WTC11 (cell line): ENCODE measurements around the gene NEMP2.

Experiments
- CREM ChIP-seq: sonication (generic); formaldehyde crosslinking; IDR thresholded peaks from 2 replicates; pipeline ENCODE4 v1.8.1; 2022; ENCODE audit warnings: mild to moderate bottlenecking, missing genetic modification reagents, moderate library complexity
- ESRRA ChIP-seq: sonication (generic); formaldehyde crosslinking; IDR thresholded peaks from 2 replicates; pipeline ENCODE4 v1.8.1; 2022; ENCODE audit warnings: mild to moderate bottlenecking, missing genetic modification reagents, borderline replicate concordance
- ETV6 ChIP-seq: sonication (generic); formaldehyde crosslinking; IDR thresholded peaks from 2 replicates; pipeline ENCODE4 v1.8.1; 2022; ENCODE audit warnings: mild to moderate bottlenecking, missing genetic modification reagents
- MYBL2 ChIP-seq: sonication (generic); formaldehyde crosslinking; IDR thresholded peaks from 2 replicates; pipeline ENCODE4 v1.8.1; 2023; ENCODE audit warnings: mild to moderate bottlenecking, moderate library complexity, missing genetic modification reagents
- NFE2L1 ChIP-seq: sonication (generic); formaldehyde crosslinking; IDR thresholded peaks from 2 replicates; pipeline ENCODE4 v1.8.1; 2023; ENCODE audit warnings: missing genetic modification reagents
- SP1 ChIP-seq: sonication (generic); formaldehyde crosslinking; conservative IDR thresholded peaks from 2 replicates; pipeline ENCODE4 v1.8.1; 2022; ENCODE audit warnings: missing genetic modification reagents
- ZNF232 ChIP-seq: sonication (generic); formaldehyde crosslinking; IDR thresholded peaks from 2 replicates; pipeline ENCODE4 v1.8.0; 2022; ENCODE audit warnings: mild to moderate bottlenecking, missing genetic modification reagents
- ZNF423 ChIP-seq: fragments of 250-450 bp; sonication (Bioruptor Pico); IDR thresholded peaks from 2 replicates; pipeline ENCODE4 v2.1.2; 2022; ENCODE audit warnings: mild to moderate bottlenecking, moderate library complexity
- TF ChIP-seq, protein P1 (sequence below): fragments of 200-600 bp; IDR thresholded peaks from 2 replicates; pipeline ENCODE4 v1.8.0; 2022; ENCODE audit warnings: antibody characterized with exemption
- TF ChIP-seq, protein P2 (sequence below): sonication (generic); formaldehyde crosslinking; IDR thresholded peaks from 2 replicates; pipeline ENCODE4 v1.8.1; 2023; ENCODE audit warnings: mild to moderate bottlenecking, missing genetic modification reagents, moderate library complexity
- TF ChIP-seq, protein P3 (sequence below): sonication (generic); formaldehyde crosslinking; IDR thresholded peaks from 2 replicates; pipeline ENCODE4 v1.8.0; 2022; ENCODE audit warnings: mild to moderate bottlenecking, missing genetic modification reagents

DNA sequence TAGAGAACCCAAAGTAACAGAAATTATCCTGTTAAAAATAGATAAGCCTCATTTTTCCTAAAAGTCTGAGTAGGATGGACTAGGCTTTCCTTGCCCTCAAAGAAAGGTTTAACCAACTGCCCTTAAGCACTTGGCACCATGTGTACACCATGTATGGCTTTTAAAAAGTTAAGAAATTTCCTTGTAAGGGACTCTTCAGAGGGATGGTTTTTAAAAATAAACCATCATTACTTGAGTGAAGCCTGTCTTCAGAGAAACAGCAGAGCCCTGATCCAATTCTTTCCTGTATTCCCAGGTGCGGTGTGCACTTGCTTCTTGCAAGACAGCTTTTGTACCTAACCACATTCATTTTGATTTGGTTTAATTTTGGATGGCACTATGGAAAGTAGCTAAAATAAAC is 1.1 kb upstream of the NEMP2 start:
- no peak for TF ChIP-seq ZNF423 (CRISPR knock-in tag)
- TF ChIP-seq, protein P1, sequence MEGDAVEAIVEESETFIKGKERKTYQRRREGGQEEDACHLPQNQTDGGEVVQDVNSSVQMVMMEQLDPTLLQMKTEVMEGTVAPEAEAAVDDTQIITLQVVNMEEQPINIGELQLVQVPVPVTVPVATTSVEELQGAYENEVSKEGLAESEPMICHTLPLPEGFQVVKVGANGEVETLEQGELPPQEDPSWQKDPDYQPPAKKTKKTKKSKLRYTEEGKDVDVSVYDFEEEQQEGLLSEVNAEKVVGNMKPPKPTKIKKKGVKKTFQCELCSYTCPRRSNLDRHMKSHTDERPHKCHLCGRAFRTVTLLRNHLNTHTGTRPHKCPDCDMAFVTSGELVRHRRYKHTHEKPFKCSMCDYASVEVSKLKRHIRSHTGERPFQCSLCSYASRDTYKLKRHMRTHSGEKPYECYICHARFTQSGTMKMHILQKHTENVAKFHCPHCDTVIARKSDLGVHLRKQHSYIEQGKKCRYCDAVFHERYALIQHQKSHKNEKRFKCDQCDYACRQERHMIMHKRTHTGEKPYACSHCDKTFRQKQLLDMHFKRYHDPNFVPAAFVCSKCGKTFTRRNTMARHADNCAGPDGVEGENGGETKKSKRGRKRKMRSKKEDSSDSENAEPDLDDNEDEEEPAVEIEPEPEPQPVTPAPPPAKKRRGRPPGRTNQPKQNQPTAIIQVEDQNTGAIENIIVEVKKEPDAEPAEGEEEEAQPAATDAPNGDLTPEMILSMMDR, result no peak
- no peak for TF ChIP-seq CREM (CRISPR knock-in tag)
- no peak for TF ChIP-seq SP1 (CRISPR knock-in tag)
- TF ChIP-seq ESRRA (CRISPR knock-in tag), result no peak
- TF ChIP-seq NFE2L1 (CRISPR knock-in tag), result no peak
- TF ChIP-seq, protein P2, sequence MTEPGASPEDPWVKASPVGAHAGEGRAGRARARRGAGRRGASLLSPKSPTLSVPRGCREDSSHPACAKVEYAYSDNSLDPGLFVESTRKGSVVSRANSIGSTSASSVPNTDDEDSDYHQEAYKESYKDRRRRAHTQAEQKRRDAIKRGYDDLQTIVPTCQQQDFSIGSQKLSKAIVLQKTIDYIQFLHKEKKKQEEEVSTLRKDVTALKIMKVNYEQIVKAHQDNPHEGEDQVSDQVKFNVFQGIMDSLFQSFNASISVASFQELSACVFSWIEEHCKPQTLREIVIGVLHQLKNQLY (CRISPR knock-in tag), result no peak
- no peak for TF ChIP-seq ZNF232 (CRISPR knock-in tag)
- TF ChIP-seq ETV6 (CRISPR knock-in tag), result no peak
- no peak for TF ChIP-seq MYBL2 (CRISPR knock-in tag)
- TF ChIP-seq, protein P3, sequence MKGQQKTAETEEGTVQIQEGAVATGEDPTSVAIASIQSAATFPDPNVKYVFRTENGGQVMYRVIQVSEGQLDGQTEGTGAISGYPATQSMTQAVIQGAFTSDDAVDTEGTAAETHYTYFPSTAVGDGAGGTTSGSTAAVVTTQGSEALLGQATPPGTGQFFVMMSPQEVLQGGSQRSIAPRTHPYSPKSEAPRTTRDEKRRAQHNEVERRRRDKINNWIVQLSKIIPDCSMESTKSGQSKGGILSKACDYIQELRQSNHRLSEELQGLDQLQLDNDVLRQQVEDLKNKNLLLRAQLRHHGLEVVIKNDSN, result no peak
